LoVo (cell line): ENCODE data around the gene HBEGF.

ENCODE experiments used
- DNase-seq: peaks from one replicate; pipeline ENCODE4 v3.0.0-alpha.2; 2016; ENCODE audit warnings: low spot score

Gene HBEGF, protein sequence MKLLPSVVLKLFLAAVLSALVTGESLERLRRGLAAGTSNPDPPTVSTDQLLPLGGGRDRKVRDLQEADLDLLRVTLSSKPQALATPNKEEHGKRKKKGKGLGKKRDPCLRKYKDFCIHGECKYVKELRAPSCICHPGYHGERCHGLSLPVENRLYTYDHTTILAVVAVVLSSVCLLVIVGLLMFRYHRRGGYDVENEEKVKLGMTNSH

GRCh38 chr5:140346348-140347221, at the start of gene HBEGF:
Gene HBEGF, minus strand, starts transcription at chr5:140346603. Its CDS starts 275 bp downstream, at chr5:140346328.
- DNase-seq: peak; percentile 95

- DNase-seq: no peak
Measured at GRCh38 chr5:140393738-140394137, 47.3 kb upstream of the HBEGF start.

GRCh38 chr5:140391732-140392131, 45.3 kb upstream of the HBEGF start:
- DNase-seq: peak; percentile 43

DNA sequence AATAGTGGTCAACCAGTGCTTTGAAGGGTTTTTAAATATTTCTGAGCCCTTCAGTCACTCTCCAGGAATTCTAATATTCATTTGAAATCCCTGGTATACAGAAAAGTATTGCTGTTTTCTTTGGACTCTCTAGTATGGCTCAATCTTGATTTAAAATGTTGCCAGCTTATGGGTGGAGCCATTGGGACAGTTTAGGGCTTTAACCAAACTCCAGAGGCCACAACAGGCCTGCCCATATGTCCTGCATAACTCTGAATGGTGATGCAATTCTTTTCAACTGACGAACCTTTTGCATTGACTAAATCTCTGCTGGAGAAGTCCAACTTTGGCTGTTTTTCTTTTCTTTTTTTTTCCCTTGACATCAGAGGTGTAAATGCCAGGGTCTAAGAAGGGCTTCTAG, 44.9 kb upstream of the HBEGF start:
- no peak for DNase-seq

- no peak for DNase-seq
Measured at GRCh38 chr5:140388052-140388451, 41.6 kb upstream of the HBEGF start.

GRCh38 chr5:140383300-140383699, 36.9 kb upstream of the HBEGF start:
- no peak for DNase-seq

DNA sequence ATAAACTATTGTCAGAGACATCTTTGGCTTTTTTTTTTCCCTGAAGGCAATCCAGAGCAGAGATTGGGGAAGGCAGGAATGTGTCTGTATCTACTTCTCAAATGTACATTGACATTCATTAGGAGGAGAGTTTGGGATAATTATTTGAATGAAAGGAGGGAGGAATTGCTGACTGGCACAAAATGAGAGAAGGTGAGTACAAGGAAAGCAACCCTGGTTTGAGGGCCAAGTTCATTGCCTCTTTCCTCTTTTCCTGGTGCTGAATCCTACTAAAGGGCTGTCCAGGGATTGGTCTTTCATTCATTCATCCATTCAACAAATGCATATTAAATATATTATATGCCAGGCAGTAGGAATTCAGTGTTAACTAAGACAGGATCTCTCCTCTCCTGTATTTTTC, 36.5 kb upstream of the HBEGF start:
- no peak for DNase-seq

- DNase-seq: no peak
Measured at GRCh38 chr5:140381972-140382371, 35.6 kb upstream of the HBEGF start.

GRCh38 chr5:140381351-140381750, 34.9 kb upstream of the HBEGF start:
- DNase-seq: no peak

DNA sequence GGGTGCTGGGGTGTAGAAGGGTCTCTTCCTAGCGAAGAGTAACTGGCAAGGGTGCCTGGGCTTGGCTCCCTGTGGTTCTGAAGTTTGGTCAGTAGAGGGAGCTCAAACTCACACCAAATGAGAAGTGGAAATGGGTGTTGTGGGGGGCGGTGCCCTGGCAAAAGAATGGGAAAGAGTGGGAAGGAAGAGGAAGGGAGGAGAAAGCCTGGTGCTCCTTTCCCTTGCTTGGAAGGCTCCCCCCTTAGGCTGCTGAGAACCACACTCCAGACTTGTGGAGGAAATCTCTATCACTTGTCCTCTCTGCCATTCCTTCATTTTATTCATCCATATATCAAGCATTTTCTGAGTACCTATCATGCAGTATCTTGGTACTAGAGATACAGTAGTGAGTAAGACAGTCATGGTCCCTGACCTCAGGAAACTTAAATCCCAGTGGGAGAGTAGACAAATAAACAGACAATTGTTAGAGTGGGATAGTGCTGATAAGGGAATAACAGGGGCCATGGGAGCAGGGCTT, 26.6 kb upstream of the HBEGF start:
- DNase-seq: peak; percentile 74

DNA sequence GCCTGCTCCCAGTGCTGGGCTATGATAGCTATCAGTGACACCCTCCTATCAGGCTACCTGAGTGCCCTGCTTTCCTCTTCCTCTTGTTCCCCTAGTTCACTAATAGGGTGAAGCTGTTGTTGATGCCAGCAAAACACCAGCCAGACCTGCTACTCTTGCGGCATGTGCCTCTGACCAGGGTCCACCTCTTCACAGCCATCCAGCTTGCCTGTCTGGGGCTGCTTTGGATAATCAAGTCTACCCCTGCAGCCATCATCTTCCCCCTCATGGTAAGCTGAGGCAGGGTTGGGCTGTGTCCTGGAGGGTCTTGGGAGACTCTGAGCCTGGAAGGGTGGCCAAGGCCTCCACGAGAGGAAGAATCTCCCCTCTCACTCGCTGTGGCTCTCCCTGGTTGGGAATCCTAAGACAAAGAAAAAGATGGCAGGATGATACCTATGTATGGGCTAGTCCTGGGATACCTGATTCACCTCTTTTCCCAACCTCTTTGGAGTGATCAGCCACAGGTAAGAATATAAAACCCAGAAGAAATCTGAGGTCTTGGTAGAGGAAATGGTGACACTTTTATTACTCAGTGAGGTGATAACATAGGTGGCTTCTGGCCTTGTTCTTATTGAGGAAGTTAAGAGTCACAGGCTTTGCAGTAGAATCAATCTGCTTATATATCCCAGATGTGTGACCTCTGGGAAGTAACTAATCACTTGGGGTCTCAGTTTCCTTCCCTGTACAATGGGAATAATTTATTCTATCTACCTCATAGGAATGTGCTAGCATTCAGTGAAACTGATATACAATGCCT, 25.2 kb upstream of the HBEGF start:
- no peak for DNase-seq

- no peak for DNase-seq
Measured at GRCh38 chr5:140367256-140368013, 21.0 kb upstream of the HBEGF start.

DNA sequence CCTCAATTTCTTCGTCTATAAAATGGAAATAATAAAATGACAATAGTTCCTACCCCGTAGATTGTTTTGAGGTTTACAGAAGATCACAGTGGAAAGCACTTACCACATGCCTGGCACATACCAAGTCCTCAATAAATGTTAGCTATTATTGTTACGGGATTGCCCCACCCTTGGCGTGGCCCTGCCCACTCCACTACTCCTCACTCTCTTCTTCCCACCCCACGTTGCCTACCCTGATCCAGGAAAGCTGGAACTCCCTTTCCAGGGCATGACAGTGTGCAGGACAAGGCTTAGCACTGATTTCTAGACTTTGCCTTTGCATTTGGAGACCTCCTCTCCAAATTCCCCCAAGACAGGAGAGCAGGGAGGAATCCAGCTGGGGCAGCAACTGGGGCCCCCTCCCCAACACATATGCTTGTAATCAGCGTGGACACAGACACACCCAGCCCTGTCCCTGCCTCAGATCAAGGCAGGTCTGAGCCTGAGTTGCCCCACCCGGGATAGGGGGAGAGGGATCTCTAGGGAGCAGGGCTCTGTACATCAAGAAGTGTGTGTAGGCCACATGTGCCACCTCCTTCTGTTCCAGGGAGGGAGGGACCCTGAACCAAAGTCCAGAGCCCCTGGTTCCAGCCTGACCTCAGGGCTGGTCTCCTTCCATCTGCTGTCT, 20.3 kb upstream of the HBEGF start:
- no peak for DNase-seq

DNA sequence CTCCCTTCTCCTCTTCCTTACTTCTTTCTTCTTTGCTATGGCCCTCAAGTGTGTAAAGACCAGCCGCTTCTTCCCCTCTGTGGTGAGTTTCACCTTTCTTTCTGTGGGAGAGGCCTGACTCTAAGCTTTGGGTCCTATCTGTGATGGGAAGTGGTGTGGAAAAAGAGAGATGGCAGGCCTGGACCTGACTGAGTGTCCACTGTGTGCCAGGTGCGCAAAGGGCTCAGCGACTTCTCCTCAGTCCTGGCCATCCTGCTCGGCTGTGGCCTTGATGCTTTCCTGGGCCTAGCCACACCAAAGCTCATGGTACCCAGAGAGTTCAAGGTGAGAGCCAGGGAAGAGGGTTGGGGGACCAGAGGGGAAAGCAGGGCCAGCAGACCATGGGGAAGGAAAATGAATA, 19.5 kb upstream of the HBEGF start:
- no peak for DNase-seq

- peak; percentile 38 for DNase-seq
Measured at GRCh38 chr5:140365282-140365681, 18.9 kb upstream of the HBEGF start.

DNA sequence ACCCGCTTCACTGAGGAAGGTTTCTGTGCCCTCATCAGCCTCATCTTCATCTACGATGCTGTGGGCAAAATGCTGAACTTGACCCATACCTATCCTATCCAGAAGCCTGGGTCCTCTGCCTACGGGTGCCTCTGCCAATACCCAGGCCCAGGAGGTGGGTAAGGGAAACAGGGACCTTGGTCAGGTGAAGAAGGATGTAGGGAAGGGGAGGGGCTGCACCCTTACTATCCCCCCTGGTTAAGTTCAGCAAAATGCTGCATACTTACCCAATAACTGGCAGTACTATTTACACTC, 18.0 kb upstream of the HBEGF start:
- no peak for DNase-seq

GRCh38 chr5:140363631-140364471, 17.4 kb upstream of the HBEGF start:
- DNase-seq: no peak

DNA sequence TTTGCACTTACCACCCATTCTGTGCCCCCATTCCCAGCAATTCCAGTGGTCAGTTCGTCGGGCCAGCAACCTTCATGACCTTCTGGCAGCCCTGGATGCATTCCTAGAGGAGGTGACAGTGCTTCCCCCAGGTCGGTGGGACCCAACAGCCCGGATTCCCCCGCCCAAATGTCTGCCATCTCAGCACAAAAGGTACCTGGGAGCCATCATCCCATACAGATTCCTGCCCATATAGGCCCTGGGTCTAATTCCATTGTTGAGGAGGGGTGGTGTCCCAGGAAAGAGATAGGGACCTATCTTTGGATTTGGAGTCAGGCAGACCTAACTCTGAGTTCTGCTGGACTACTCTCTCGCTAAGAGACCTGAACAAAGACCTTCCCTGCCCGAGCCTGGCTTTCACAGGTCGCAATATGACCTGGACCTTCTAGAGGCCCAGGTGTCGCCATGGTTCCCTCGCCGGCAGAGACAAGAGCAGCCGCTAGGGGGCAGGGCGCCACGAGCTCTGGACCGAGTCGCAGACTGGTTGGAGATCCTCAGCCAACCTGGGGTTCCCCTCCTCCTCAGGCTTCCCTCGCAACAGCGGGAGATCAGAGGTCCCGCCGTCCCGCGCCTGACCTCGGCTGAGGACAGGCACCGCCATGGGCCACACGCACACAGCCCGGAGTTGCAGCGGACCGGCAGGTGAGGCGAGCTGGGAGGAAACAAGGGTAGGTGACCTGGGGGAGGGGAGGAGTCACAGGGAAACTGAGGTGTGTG, 16.6 kb upstream of the HBEGF start:
- peak; percentile 79 for DNase-seq

DNA sequence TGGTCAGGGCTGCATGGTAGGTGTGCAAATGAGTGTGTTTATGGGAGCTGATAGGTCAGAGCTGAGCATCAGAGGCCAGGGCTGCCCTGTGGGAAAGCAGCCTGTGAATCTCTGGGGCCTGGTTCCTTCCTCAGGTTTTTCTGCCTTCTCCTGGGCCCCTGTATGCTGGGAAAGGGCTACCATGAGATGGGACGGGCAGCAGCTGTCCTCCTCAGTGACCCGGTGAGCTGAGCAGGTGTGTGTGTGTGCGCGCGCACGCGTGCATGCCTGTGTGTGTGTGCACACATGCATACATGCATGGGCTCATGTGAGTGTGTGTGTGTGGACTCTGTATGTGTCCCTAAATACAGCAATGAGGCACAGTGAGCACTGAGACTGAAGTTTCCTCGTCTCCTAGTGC, 15.9 kb upstream of the HBEGF start:
- DNase-seq: no peak

DNA sequence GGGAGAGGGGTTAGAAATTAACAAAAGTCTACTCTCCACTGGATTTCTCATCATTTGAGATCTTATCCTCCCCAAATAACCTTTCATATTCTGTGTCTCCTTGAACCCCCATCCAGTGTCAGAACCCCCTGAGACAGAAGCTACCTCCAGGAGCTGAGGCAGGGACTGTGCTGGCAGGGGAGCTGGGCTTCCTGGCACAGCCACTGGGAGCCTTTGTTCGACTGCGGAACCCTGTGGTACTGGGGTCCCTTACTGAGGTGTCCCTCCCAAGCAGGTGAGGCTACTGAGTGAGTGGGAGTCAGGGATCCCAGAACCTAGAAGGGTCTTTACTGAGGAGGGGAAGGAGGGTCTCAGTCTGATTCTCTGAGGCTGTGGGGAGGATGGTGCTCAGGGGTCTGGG, 15.5 kb upstream of the HBEGF start:
- DNase-seq: no peak
